Endometrial microvascular endothelial cells (primary cell): Measurements from ENCODE around the gene ARPP21. TPM values are rescaled to one million over a fixed set of nuclear protein-coding genes. Genes with fewer than 3 reads are reported as not detected.
"Not testable (repeated sequence)": the region's sequence is repeated elsewhere in the genome, so short reads cannot be mapped to it uniquely, and the experiment has no call there.

Experiments
- in situ Hi-C: cut with HindIII; loops from 2 replicates; pipeline ENCODE4 v1.10.0; 2017; ENCODE audit warnings: low sequenced_read_pairs, low pct_unique_long_range_greater_than_20kb; ENCODE audit errors: inconsistent ontology term
- total RNA-seq: library from RNA; depleted of rRNA; stranded (reverse); fragments of >200 nt; gene quantifications from one replicate; pipeline ENCODE4 v1.2.3, GENCODE V29; 2015; ENCODE audit errors: inconsistent ontology term

The ARPP21 gene
- total RNA-seq, 1 donor from 2014 or later = not detected

GRCh38 chr3:35793667-35794066, 154.3 kb downstream of the ARPP21 start:
- in situ Hi-C loops = no loop called here

GRCh38 chr3:35800960-35801459, 161.7 kb downstream of the ARPP21 start:
- in situ Hi-C loops = no loop called here

DNA sequence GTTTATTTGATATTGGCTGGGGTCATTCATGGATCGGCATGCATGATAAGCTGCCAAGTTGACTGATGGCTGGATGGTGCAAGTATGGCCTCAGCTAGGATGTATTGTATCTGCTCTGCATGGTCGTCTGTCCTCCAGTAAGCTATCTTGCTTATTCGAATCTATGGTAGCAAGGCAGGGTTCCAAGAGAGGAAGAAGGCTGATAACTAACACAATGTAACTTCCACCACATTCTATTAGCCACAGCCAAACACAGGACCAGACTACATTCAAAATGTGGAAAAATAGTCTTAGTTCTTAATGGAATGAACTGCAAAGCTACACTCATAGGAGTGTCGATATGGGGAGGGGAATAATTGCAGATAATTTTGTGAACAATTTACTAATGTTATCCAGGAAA, 175.2 kb downstream of the ARPP21 start:
- in situ Hi-C loops = no loop called here

GRCh38 chr3:35815796-35816195, 176.5 kb downstream of the ARPP21 start:
- in situ Hi-C loops = not testable (repeated sequence)

DNA sequence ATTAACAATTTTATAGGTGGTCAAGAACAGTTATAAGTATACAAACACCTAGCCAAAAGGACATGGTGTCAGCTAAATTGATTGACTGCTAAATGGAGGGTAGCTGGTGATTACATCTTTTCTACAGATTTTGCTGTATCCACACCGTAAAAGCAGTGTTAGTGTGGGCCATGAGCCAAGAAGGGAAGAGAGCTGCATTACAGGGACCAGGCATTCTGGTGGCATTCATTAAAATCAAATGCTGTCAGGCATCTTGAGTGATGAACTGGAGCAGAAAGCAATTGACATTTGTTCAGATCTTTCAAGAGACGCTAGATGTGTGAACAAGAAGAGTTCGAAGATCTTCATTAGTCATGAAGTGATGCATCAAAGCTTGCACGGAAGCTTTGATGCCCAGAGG, 177.9 kb downstream of the ARPP21 start:
- in situ Hi-C loops = no loop called here

GRCh38 chr3:35832140-35832571, 192.8 kb downstream of the ARPP21 start:
- in situ Hi-C loops = no loop called here
